IMR-90 (cell line): Measurements from ENCODE around the gene GCSAM. TPM values are rescaled to one million over a fixed set of nuclear protein-coding genes. Genes with fewer than 3 reads are reported as not detected.

ENCODE experiments used
- ATAC-seq: fragments of 200-7000 bp; cut with Tn5 transposase; 2 replicates; pipeline ENCODE4 v1.9.1; 2020; ENCODE audit warnings: low read depth, mild to moderate bottlenecking, moderate library complexity
- BruUV-seq: library from RNA; stranded (reverse); fragments of 400-500 nt; replicated peaks from 2 replicates; lab custom pipeline; 2021; lab: Mats Ljungman, UMichigan
- CTCF ChIA-PET: fragments of 300-600 bp; formaldehyde crosslinking; extraction: SDS; loops from one replicate; lab custom pipeline; 2021; ENCODE audit warnings: antibody characterized with exemption; lab: Yijun Ruan, JAX
- POLR2A ChIA-PET: fragments of 300-600 bp; sonication (Branson Sonifier 250); formaldehyde crosslinking; loops from one replicate; lab custom pipeline; 2022; ENCODE audit warnings: antibody characterized with exemption; ENCODE audit not compliant: unreplicated experiment; lab: Charles Lee
- DNase-seq: peaks from one replicate; pipeline ENCODE4 v3.0.0; 2013
- H2AFZ ChIP-seq: replicated peaks from 2 replicates; pipeline ENCODE3; 2013; ENCODE audit warnings: low read length, mild to moderate bottlenecking; ENCODE audit not compliant: poor library complexity
- H2AK5ac ChIP-seq: 2 replicates; pipeline ENCODE4 v1.6.1; 2013; ENCODE audit warnings: low read depth, low read length, inconsistent platforms
- H2AK9ac ChIP-seq: replicated peaks from 2 replicates; pipeline ENCODE3; 2013; ENCODE audit warnings: mild to moderate bottlenecking, low read depth, low read length, moderate library complexity; ENCODE audit not compliant: poor library complexity
- H2BK120ac ChIP-seq: 2 replicates; pipeline ENCODE4 v1.6.1; 2013; ENCODE audit warnings: low read depth, low read length, inconsistent platforms
- H2BK15ac ChIP-seq: 3 replicates; pipeline ENCODE4 v1.6.1; 2013; ENCODE audit warnings: low read depth, low read length, inconsistent platforms
- H2BK20ac ChIP-seq: 2 replicates; pipeline ENCODE4 v1.6.1; 2013; ENCODE audit warnings: low read depth, mild to moderate bottlenecking, inconsistent platforms, low read length, moderate library complexity
- H2BK5ac ChIP-seq: 2 replicates; pipeline ENCODE4 v1.6.1; 2013; ENCODE audit warnings: mild to moderate bottlenecking, low read depth, low read length, inconsistent platforms; ENCODE audit not compliant: poor library complexity, severe bottlenecking
- H3K14ac ChIP-seq: replicated peaks from 2 replicates; pipeline ENCODE4 v1.6.1; 2013; ENCODE audit warnings: low read depth, low read length, inconsistent platforms
- H3K18ac ChIP-seq: 2 replicates; pipeline ENCODE4 v1.6.1; 2013; ENCODE audit warnings: low read depth, low read length, control low read depth
- H3K23ac ChIP-seq: 2 replicates; pipeline ENCODE4 v1.6.1; 2013; ENCODE audit warnings: low read depth, low read length, inconsistent platforms
- H3K27ac ChIP-seq: 2 replicates; pipeline ENCODE4 v1.5.1; 2013; ENCODE audit warnings: mild to moderate bottlenecking, control low read depth, low read length; ENCODE audit not compliant: insufficient read depth
- H3K27me3 ChIP-seq: 2 replicates; pipeline ENCODE4 v1.6.1; 2013; ENCODE audit warnings: low read length; ENCODE audit not compliant: control insufficient read depth, insufficient read depth
- H3K36me3 ChIP-seq: 2 replicates; pipeline ENCODE4 v1.6.1; 2013; ENCODE audit warnings: low read length, mixed read lengths; ENCODE audit not compliant: control insufficient read depth, insufficient read depth
- H3K4ac ChIP-seq: 2 replicates; pipeline ENCODE4 v1.6.1; 2013; ENCODE audit warnings: low read depth, low read length, inconsistent platforms
- H3K4me1 ChIP-seq: 2 replicates; pipeline ENCODE4 v1.6.1; 2013; ENCODE audit warnings: low read length, mixed read lengths; ENCODE audit not compliant: control insufficient read depth, insufficient read depth
- H3K4me2 ChIP-seq: 2 replicates; pipeline ENCODE4 v1.6.1; 2013; ENCODE audit warnings: low read depth, mild to moderate bottlenecking, control low read depth, low read length, moderate library complexity
- H3K4me3 ChIP-seq: 2 replicates; pipeline ENCODE4 v1.5.1; 2013; ENCODE audit warnings: low read depth, mild to moderate bottlenecking, control low read depth, low read length, moderate library complexity; ENCODE audit not compliant: insufficient read depth
- H3K56ac ChIP-seq: 2 replicates; pipeline ENCODE4 v1.6.1; 2013; ENCODE audit warnings: low read length, inconsistent platforms; ENCODE audit not compliant: insufficient read depth; ENCODE audit errors: extremely low read depth
- H3K79me1 ChIP-seq, 2 experiments: 2 replicates each; pipeline ENCODE4 v1.6.1; 2013; ENCODE audit warnings: low read length in 2 of 2, inconsistent platforms in 1 of 2, low read depth in 1 of 2
- H3K9ac ChIP-seq: 2 replicates; pipeline ENCODE4 v1.6.1; 2013; ENCODE audit warnings: low read depth, low read length, control low read depth
- H3K9me1 ChIP-seq: 2 replicates; pipeline ENCODE4 v1.6.1; 2013; ENCODE audit warnings: low read length, inconsistent platforms; ENCODE audit not compliant: insufficient read depth
- H3K9me3 ChIP-seq: 2 replicates; pipeline ENCODE4 v1.6.1; 2013; ENCODE audit warnings: low read length; ENCODE audit not compliant: control insufficient read depth, insufficient read depth
- H4K20me1 ChIP-seq: 2 replicates; pipeline ENCODE4 v1.6.1; 2013; ENCODE audit warnings: low read length, inconsistent platforms; ENCODE audit not compliant: insufficient read depth
- H4K5ac ChIP-seq: 2 replicates; pipeline ENCODE4 v1.6.1; 2013; ENCODE audit warnings: mild to moderate bottlenecking, low read depth, low read length, control low read depth
- H4K8ac ChIP-seq, 2 experiments: 2 replicates each; pipeline ENCODE4 v1.6.1; 2013; ENCODE audit warnings: low read depth in 2 of 2, low read length in 2 of 2, control low read depth in 1 of 2, inconsistent platforms in 1 of 2
- H4K91ac ChIP-seq: 2 replicates; pipeline ENCODE4 v1.6.1; 2013; ENCODE audit warnings: low read depth, low read length, inconsistent platforms; ENCODE audit not compliant: insufficient read depth
- BHLHE40 ChIP-seq: fragments of 150-350 bp; IDR thresholded peaks from 2 replicates; pipeline ENCODE4 v1.6.1; 2016; ENCODE audit warnings: mild to moderate bottlenecking, low read depth, low read length
- CEBPB ChIP-seq: IDR thresholded peaks from 2 replicates; pipeline ENCODE4 v1.6.1; 2012; ENCODE audit warnings: low read depth, low read length, improper control_type of control experiment
- MAFK ChIP-seq: IDR thresholded peaks from 2 replicates; pipeline ENCODE4 v1.6.1; 2012; ENCODE audit warnings: low read depth, low read length, improper control_type of control experiment
- MXI1 ChIP-seq: IDR thresholded peaks from 2 replicates; pipeline ENCODE4 v1.6.1; 2012; ENCODE audit warnings: low read depth, mild to moderate bottlenecking, low read length, moderate library complexity, borderline replicate concordance
- NFE2L2 ChIP-seq: fragments of 150-350 bp; IDR thresholded peaks from 2 replicates; pipeline ENCODE4 v1.6.1; 2016; ENCODE audit warnings: low read depth, mild to moderate bottlenecking, low read length
- POLR2A ChIP-seq: IDR thresholded peaks from 2 replicates; pipeline ENCODE4 v1.6.1; 2012; ENCODE audit warnings: mild to moderate bottlenecking, low read depth, low read length
- RAD21 ChIP-seq: IDR thresholded peaks from 2 replicates; pipeline ENCODE4 v1.6.1; 2012; ENCODE audit warnings: low read length, improper control_type of control experiment
- RCOR1 ChIP-seq: IDR thresholded peaks from 2 replicates; pipeline ENCODE4 v1.6.1; 2012; ENCODE audit warnings: mild to moderate bottlenecking, low read length, improper control_type of control experiment; ENCODE audit not compliant: insufficient replicate concordance
- RFX5 ChIP-seq: IDR thresholded peaks from 2 replicates; pipeline ENCODE4 v1.8.0; 2012; ENCODE audit warnings: low read depth, mild to moderate bottlenecking, low read length, moderate library complexity
- SMC3 ChIP-seq: fragments of 150-350 bp; IDR thresholded peaks from 2 replicates; pipeline ENCODE4 v1.6.1; 2016; ENCODE audit warnings: low read depth, mild to moderate bottlenecking, antibody characterized with exemption, low read length, moderate library complexity
- WGBS, 2 experiments: methylation state at CpG; one replicate each; pipeline versions ENCODE4 v1.1.5 to v1.1.7; 2013; ENCODE audit warnings: missing lambda C conversion rate in 2 of 2; ENCODE audit not compliant: insufficient read length in 1 of 2; ENCODE audit errors: extremely low coverage in 2 of 2; 5-methylcytosine and 5-hydroxymethylcytosine counted together
- dilution Hi-C: fragments of 300-500 bp; cut with HindIII; formaldehyde crosslinking; loops from one replicate; pipeline ENCODE4 v1.14.3; 2018; ENCODE audit warnings: low sequenced_read_pairs; ENCODE audit not compliant: unreplicated experiment
- in situ Hi-C: fragments of 300-500 bp; cut with MboI; formaldehyde crosslinking; loops from 3 replicates; pipeline ENCODE4 v1.14.3; 2019; ENCODE audit warnings: low sequenced_read_pairs, inconsistent platforms, mixed read lengths
- intact Hi-C: fragments of 100-400 bp; cut with micrococcal nuclease; formaldehyde crosslinking; loops from 2 replicates; pipeline ENCODE4 v1.10.0; 2022
- polyA plus RNA-seq, 3 experiments: library from polyadenylated mRNA; depleted of rRNA; stranded (reverse); fragments of >200 nt; gene quantifications; 2 replicates each; pipeline ENCODE4 v1.2.3, GENCODE V29; 2012; ENCODE audit warnings: low replicate concordance in 1 of 3
- total RNA-seq: library from RNA; depleted of rRNA; stranded (reverse); fragments of >200 nt; gene quantifications from 2 replicates; pipeline ENCODE4 v1.2.3, GENCODE V29; 2012
- TF ChIP-seq, protein P1 (sequence below): fragments of 150-350 bp; IDR thresholded peaks from 2 replicates; pipeline ENCODE4 v1.6.1; 2017; ENCODE audit warnings: mild to moderate bottlenecking, antibody characterized with exemption, low read length, low read depth
- TF ChIP-seq, protein P2 (sequence below): conservative IDR thresholded peaks from 2 replicates; pipeline ENCODE4 v1.5.1; 2012; ENCODE audit warnings: mild to moderate bottlenecking, low read depth, low read length, improper control_type of control experiment
- TF ChIP-seq, protein P3 (sequence below): fragments of 150-350 bp; IDR thresholded peaks from 2 replicates; pipeline ENCODE4 v1.6.1; 2016; ENCODE audit warnings: low read depth, mild to moderate bottlenecking, low read length, moderate library complexity, borderline replicate concordance

Gene GCSAM
- total and polyA plus RNA-seq, 2 of the 4 experiments (the other 2 are of a cell fraction) = not detected

- Histone ChIP-seq H2AK5ac (no peak overlapping the region), H2AK9ac (no peak overlapping the region), H3K9me3 (no peaks in the 10 kb centered on the region), H3K18ac (no peak overlapping the region), H3K36me3 (no peaks in the 10 kb centered on the region), H2BK120ac (no peak overlapping the region), H4K91ac (no peak overlapping the region), H3K56ac (no peak overlapping the region), H3K79me1 (no peaks in the 10 kb centered on the region), H3K27ac (no peak overlapping the region), H3K9me1 (no peaks in the 10 kb centered on the region), H3K4ac (no peak overlapping the region), H2BK15ac (no peak overlapping the region), H3K23ac (no peak overlapping the region), H2AFZ (no peak overlapping the region), H3K14ac (no peak overlapping the region), H4K5ac (no peak overlapping the region), H4K8ac (no peak overlapping the region), H3K4me1 (no peaks in the 10 kb centered on the region), H4K20me1 (no peaks in the 10 kb centered on the region), H3K4me3 (no peak overlapping the region), H3K27me3 (no peaks in the 10 kb centered on the region), H2BK20ac (no peak overlapping the region), H3K4me2 (no peak overlapping the region), H2BK5ac (no peak overlapping the region), H3K9ac (no peak overlapping the region)
- CTCF ChIA-PET = no interaction called here
- POLR2A ChIA-PET = no interaction called here
- intact Hi-C loops (no loop called here), dilution Hi-C loops (no loop called here), in situ Hi-C loops (loop anchor here (25.0 kb wide), 1 partner anchor 371 kb away; no protein-coding TSS in a partner anchor)
- WGBS, 2 experiments = no CpG with 5 or more reads among the region's 2 CpGs
- DNase-seq (no peak), ATAC-seq (no peak)
- TF ChIP-seq BHLHE40 (no peak), RFX5 (no peak), RCOR1 (no peak), SMC3 (no peak), RAD21 (no peak), NFE2L2 (no peak), POLR2A (no peak), CEBPB (no peak), MXI1 (no peak), MAFK (no peak)
- TF ChIP-seq, protein P1, sequence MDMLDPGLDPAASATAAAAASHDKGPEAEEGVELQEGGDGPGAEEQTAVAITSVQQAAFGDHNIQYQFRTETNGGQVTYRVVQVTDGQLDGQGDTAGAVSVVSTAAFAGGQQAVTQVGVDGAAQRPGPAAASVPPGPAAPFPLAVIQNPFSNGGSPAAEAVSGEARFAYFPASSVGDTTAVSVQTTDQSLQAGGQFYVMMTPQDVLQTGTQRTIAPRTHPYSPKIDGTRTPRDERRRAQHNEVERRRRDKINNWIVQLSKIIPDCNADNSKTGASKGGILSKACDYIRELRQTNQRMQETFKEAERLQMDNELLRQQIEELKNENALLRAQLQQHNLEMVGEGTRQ = no peak
- TF ChIP-seq, protein P2, sequence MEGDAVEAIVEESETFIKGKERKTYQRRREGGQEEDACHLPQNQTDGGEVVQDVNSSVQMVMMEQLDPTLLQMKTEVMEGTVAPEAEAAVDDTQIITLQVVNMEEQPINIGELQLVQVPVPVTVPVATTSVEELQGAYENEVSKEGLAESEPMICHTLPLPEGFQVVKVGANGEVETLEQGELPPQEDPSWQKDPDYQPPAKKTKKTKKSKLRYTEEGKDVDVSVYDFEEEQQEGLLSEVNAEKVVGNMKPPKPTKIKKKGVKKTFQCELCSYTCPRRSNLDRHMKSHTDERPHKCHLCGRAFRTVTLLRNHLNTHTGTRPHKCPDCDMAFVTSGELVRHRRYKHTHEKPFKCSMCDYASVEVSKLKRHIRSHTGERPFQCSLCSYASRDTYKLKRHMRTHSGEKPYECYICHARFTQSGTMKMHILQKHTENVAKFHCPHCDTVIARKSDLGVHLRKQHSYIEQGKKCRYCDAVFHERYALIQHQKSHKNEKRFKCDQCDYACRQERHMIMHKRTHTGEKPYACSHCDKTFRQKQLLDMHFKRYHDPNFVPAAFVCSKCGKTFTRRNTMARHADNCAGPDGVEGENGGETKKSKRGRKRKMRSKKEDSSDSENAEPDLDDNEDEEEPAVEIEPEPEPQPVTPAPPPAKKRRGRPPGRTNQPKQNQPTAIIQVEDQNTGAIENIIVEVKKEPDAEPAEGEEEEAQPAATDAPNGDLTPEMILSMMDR = no peak
- TF ChIP-seq, protein P3, sequence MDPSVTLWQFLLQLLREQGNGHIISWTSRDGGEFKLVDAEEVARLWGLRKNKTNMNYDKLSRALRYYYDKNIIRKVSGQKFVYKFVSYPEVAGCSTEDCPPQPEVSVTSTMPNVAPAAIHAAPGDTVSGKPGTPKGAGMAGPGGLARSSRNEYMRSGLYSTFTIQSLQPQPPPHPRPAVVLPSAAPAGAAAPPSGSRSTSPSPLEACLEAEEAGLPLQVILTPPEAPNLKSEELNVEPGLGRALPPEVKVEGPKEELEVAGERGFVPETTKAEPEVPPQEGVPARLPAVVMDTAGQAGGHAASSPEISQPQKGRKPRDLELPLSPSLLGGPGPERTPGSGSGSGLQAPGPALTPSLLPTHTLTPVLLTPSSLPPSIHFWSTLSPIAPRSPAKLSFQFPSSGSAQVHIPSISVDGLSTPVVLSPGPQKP = no peak
- no TSS peak for BruUV-seq
Measured at GRCh38 chr3:112141293-112141692, 8.2 kb upstream of the GCSAM start.
